ENCODE results near the gene JAKMIP1. TPM values are rescaled to one million over a fixed set of nuclear protein-coding genes. Genes with fewer than 3 reads are reported as not detected.
A peak's percentile ranks its signal among the peaks of the same experiment; 100 is the strongest.

Gene JAKMIP1
- total RNA-seq, 2 experiments from 2014 or later = 2.0 to 2.1 TPM

GRCh38 chr4:6245246-6246169 is 45.2 kb upstream of the JAKMIP1 start:
- Mint-ChIP-seq H3K27ac (no peak overlapping the region), H3K27me3 (peaks cover 78% of the 10 kb centered on the region), H3K4me3 (no peak overlapping the region), H3K4me1 (ENCODE audit: low read depth) (no peaks in the 10 kb centered on the region), H3K9me3 (no peaks in the 10 kb centered on the region), H3K36me3 (ENCODE audit: low read depth) (no peaks in the 10 kb centered on the region)
- intact Hi-C loops (cut with DNase I, micrococcal nuclease) = no loop called here
- no peak for ATAC-seq (ENCODE audit: poor library complexity)
- peaks cover 11% of the 10 kb centered on the region for H3K4me1 ChIP-seq (ENCODE audit: insufficient read depth, low read length)
- peaks cover 10 to 28% of the 10 kb centered on the region in 2 experiments for H3K9me3 ChIP-seq (ENCODE audit: control insufficient read depth in 1 of 2, insufficient read depth in 1 of 2, low read length in 2 of 2)
- no peaks in the 10 kb centered on the region for H3K36me3 ChIP-seq (ENCODE audit: insufficient read depth, low read length)
- no peak for TF ChIP-seq CTCF (IDR thresholded peaks at IDR 0.05)
- CTCF ChIA-PET = no interaction called here
- no peak overlapping the region for H3K27ac ChIP-seq (ENCODE audit: low read depth in 1 of 2, low read length in 2 of 2)
- H3K4me3 ChIP-seq (ENCODE audit: low read length) = no peak overlapping the region
- H3K27me3 ChIP-seq (ENCODE audit: control insufficient read depth in 1 of 2, insufficient read depth in 2 of 2, low read length in 2 of 2) = peaks cover 39 to 60% of the 10 kb centered on the region in 2 experiments
- peak in 1 of 14 experiments; percentile 55 for DNase-seq
- POLR2A ChIA-PET = no interaction called here

GRCh38 chr4:6242271-6243029 is 42.1 kb upstream of the JAKMIP1 start:
- Mint-ChIP-seq H3K4me1 (ENCODE audit: low read depth) (no peaks in the 10 kb centered on the region), H3K27ac (no peak overlapping the region), H3K4me3 (no peak overlapping the region), H3K27me3 (peaks cover 53% of the 10 kb centered on the region), H3K9me3 (no peaks in the 10 kb centered on the region), H3K36me3 (ENCODE audit: low read depth) (no peaks in the 10 kb centered on the region)
- Histone ChIP-seq H3K27ac (ENCODE audit: low read depth in 1 of 2, low read length in 2 of 2) (no peak overlapping the region), H3K9me3 (ENCODE audit: control insufficient read depth in 1 of 2, insufficient read depth in 1 of 2, low read length in 2 of 2) (peaks cover 10 to 37% of the 10 kb centered on the region in 2 experiments), H3K4me1 (ENCODE audit: insufficient read depth, low read length) (peaks cover 11% of the 10 kb centered on the region), H3K4me3 (ENCODE audit: low read length) (no peak overlapping the region), H3K36me3 (ENCODE audit: insufficient read depth, low read length) (no peaks in the 10 kb centered on the region), H3K27me3 (ENCODE audit: control insufficient read depth in 1 of 2, insufficient read depth in 2 of 2, low read length in 2 of 2) (peaks cover 31 to 37% of the 10 kb centered on the region in 2 experiments)
- ChIA-PET CTCF (no interaction called here), POLR2A (no interaction called here)
- TF ChIP-seq CTCF (IDR thresholded peaks at IDR 0.05) = no peak
- intact Hi-C loops (cut with DNase I, micrococcal nuclease) = no loop called here
- ATAC-seq (ENCODE audit: poor library complexity) (no peak), DNase-seq (peak in 1 of 14 experiments; percentile 15)

GRCh38 chr4:6241062-6241845 is 40.9 kb upstream of the JAKMIP1 start:
- POLR2A ChIA-PET = no interaction called here
- ATAC-seq (ENCODE audit: poor library complexity) (no peak), DNase-seq (peak in 1 of 14 experiments; percentile 17)
- CTCF ChIA-PET = no interaction called here
- H3K27ac ChIP-seq (ENCODE audit: low read depth in 1 of 2, low read length in 2 of 2) = no peak overlapping the region
- H3K4me3 ChIP-seq (ENCODE audit: low read length) = no peak overlapping the region
- H3K27me3 ChIP-seq (ENCODE audit: control insufficient read depth in 1 of 2, insufficient read depth in 2 of 2, low read length in 2 of 2) = peaks cover 24 to 32% of the 10 kb centered on the region in 2 experiments
- H3K4me1 ChIP-seq (ENCODE audit: insufficient read depth, low read length) = peaks cover 11% of the 10 kb centered on the region
- no peaks in the 10 kb centered on the region for H3K36me3 Mint-ChIP-seq (ENCODE audit: low read depth)
- intact Hi-C loops (cut with DNase I, micrococcal nuclease) = no loop called here
- H3K9me3 ChIP-seq (ENCODE audit: control insufficient read depth in 1 of 2, insufficient read depth in 1 of 2, low read length in 2 of 2) = peaks cover 10 to 36% of the 10 kb centered on the region in 2 experiments
- peaks cover 42% of the 10 kb centered on the region for H3K27me3 Mint-ChIP-seq
- no peaks in the 10 kb centered on the region for H3K9me3 Mint-ChIP-seq
- H3K36me3 ChIP-seq (ENCODE audit: insufficient read depth, low read length) = no peaks in the 10 kb centered on the region
- no peaks in the 10 kb centered on the region for H3K4me1 Mint-ChIP-seq (ENCODE audit: low read depth)
- no peak for TF ChIP-seq CTCF (IDR thresholded peaks at IDR 0.05)
- H3K27ac Mint-ChIP-seq = no peak overlapping the region
- no peak overlapping the region for H3K4me3 Mint-ChIP-seq
